Activated CD4-positive, alpha-beta T cell treated with anti-CD3 and anti-CD28 coated beads for 48 hours (primary cell): ENCODE measurements around the gene SLC22A3.
"Not testable (repeated sequence)": the region's sequence is repeated elsewhere in the genome, so short reads cannot be mapped to it uniquely, and the experiment has no call there.

Experiments
- DNase-seq: peaks from one replicate; pipeline ENCODE4 v3.0.0-alpha.2; 2020

Gene SLC22A3

GRCh38 chr6:160375561-160375949 lies 27.4 kb downstream of the SLC22A3 start:
- no peak for DNase-seq

DNA sequence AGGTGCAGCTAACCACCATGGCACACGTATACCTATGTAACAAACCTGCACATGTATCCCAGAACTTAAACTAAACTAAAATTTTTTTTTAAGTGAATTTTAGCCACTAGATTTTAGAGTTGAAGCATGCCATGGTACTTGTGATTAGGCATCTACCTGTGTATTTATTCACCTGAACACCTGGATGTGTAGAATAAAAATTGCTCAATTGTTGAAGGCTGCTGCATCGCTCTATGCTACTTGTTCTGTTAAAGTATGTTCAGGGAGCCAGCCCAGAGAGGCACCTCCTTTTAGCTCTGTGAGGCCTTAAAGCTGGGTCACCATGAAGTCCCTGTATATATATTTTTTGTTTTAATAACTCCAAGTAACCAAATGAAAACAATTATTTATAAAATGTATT lies 28.3 kb downstream of the SLC22A3 start:
- DNase-seq = no peak

DNA sequence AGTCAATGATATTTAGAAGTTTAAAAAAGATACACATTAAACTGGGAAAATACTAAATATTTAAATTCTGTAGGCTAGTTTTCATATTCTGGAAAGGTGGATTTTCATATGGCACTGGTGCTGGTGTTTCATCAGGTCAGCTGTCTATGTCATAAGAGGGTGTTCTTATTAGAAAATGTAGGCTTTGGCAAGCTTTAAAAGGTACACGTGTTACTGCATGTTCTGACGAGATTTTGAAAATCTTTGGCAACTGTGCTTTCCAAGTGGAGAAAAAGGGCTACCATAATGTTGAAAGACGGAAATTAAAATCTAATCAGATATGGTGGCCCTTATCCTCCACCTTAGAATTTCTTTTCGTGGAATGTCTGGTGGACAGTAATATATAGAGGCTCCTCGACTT lies 30.0 kb downstream of the SLC22A3 start:
- no peak for DNase-seq

- DNase-seq = no peak
Observed at GRCh38 chr6:160378882-160379281, 30.7 kb downstream of the SLC22A3 start.

GRCh38 chr6:160379466-160379865 lies 31.3 kb downstream of the SLC22A3 start:
- DNase-seq = no peak

GRCh38 chr6:160382946-160383345 lies 34.8 kb downstream of the SLC22A3 start:
- DNase-seq = no peak

- no peak for DNase-seq
Observed at GRCh38 chr6:160386869-160387530, 38.8 kb downstream of the SLC22A3 start.

DNA sequence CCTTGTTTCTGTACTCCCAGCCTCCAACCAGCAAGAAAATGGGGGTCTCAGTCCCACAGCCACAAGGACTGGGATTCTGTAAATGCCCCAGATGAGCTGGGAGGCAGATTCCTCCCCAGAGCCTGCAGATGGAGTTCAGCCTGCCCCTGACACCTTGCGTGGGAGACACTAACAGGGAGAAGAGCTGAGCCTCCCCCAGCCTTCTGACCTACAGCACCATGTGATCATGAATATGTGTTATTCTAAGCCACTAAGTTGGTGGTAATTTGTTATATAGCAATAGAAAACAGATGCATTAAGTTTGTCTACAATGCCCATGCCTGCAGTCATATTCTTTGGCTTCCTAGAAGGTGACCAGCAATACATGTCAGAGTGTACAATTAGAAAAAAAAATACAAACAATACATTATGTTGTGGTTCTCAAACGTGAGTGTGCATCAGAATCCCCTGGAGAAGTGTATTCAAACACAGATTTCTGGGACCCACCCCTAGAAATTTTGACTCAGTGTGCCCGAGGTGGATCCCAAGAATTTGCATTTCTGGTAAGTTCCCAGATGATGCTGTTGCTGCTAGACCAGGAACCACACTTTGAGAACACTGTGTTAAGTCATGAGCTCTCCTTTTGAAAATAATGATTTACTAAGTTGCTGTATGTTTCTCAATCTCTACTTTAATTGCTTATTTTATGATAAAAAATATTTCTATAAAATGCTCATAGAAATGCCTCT lies 39.9 kb downstream of the SLC22A3 start:
- no peak for DNase-seq

DNA sequence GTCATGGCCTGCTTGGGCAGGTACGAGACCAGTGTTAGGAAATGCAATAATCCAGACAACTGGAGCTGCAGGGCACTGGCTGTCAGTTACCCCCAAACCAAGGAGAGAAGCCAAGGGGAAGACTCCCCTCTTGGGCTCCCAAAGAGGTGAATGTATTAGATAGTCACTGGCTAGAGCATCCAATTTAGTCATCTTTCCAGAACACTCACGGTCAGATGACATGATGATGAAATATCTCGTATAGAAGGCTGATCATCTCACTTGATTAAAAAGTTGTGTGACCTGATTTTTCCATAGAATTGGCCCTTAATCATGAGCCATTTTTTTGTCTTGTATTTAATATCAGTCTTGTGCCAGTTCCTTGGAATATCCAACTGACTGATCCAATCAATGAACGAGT lies 40.7 kb downstream of the SLC22A3 start:
- no peak for DNase-seq

DNA sequence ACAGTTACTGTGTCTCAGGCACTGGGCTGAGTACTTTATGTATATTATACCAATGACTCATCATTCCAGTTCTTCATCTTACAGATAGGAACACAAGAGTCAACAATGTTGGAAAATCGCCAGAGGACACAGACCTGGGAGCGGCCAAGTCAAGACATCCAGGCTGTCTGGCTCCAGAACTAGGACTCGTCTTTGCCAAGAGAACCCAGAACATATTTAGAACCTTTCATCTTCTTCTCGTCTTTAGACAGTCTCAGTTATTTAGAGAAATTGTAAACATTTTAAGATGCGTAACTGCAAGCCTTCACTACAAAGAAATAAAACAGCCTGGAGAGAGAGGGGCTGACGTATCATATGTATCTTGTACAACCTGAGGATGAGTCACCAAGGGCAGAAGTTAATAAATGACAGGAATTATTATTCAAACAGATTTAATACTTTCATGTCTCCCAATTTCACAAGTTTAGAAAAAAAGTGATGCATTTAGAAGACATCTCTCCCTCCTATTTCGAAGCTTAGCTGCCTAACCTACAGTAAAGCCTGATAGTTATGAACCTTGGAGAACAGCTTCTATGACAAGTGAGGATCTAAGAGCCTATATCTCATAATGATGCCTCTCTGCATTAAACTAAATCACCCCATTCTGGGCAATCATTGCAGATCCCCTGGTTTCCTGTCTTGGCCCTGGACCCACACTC lies 43.4 kb downstream of the SLC22A3 start:
- DNase-seq = no peak

DNA sequence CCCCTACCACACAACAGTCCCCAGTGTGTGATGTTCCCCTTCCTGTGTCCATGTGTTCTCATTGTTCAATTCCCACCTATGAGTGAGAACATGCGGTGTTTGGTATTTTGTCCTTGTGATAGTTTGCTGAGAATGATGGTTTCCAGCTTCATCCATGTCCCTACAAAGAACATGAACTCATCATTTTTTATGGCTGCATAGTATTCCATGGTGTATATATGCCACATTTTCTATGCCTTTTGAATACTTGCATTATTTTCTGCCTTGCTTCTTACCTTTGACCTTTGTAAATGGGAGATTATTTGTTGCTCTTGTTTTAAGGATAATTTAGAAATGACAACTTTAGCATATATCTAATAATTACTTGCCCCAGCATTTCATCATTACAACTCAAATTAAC lies 45.3 kb downstream of the SLC22A3 start:
- DNase-seq = not testable (repeated sequence)

DNA sequence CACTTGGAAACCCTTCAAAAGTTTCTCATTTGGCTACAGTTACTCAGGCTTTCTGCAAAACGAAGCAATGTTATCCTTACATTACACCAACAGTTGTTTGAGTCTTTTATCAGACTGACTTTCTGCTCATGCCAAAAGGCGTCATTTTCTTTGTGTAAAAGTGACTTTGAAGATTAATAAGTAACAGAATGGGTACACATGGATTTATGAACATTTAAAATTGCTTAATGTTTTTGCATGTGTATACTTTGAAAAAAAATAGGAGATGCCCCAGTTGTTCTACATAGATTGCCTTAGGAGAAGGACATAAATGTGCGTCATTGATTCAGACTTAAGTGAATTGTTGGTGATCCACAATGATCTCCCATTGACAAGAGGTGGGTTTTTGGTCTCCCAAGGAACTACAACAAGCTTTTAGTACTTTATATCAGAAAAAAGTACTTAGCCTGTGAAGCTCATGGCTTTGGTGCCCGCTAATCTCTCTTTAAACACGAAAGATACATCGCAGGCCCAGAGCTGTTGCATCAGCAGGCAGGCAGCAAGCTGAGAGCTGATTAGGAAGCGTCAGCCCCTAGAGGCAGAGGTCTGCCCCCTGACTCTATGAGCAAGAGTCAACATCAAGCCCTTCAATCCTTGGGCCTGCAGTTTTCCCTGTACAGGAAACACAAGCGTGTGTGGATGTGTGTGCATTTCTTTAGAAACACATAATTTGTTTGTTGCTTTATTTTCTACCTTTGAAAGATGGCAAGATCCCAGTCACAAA lies 45.9 kb downstream of the SLC22A3 start:
- no peak for DNase-seq

- no peak for DNase-seq
Observed at GRCh38 chr6:160394654-160395035, 46.5 kb downstream of the SLC22A3 start.

GRCh38 chr6:160395187-160395586 lies 47.0 kb downstream of the SLC22A3 start:
- no peak for DNase-seq

DNA sequence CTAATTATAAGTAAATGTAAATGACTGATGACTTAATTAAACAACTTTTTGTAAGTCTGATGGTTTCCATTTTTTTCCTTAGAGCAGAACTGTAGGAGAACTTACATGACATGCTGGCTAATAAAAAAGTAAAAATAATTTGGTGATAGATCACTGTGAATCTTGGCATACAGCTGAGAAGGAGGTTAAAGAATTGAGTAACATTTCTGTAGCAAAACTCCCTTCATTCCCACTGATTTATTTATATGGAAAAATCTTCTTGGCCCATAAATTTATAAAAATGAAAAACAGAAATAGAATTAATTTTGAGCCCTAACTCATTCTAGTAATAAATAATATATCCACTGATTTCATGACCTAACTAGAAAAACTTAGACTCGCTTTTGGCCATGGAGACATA lies 48.1 kb downstream of the SLC22A3 start:
- no peak for DNase-seq

GRCh38 chr6:160398674-160399271 lies 50.6 kb downstream of the SLC22A3 start:
- no peak for DNase-seq

GRCh38 chr6:160400446-160400845 lies 52.3 kb downstream of the SLC22A3 start:
- no peak for DNase-seq

GRCh38 chr6:160408528-160408927 lies 60.4 kb downstream of the SLC22A3 start:
- no peak for DNase-seq

GRCh38 chr6:160412993-160413392 lies 64.8 kb downstream of the SLC22A3 start:
- no peak for DNase-seq

GRCh38 chr6:160417146-160417545 lies 69.0 kb downstream of the SLC22A3 start:
- DNase-seq = no peak

- DNase-seq = no peak
Observed at GRCh38 chr6:160417550-160417949, 69.4 kb downstream of the SLC22A3 start.

GRCh38 chr6:160418370-160418769 lies 70.2 kb downstream of the SLC22A3 start:
- DNase-seq = no peak

GRCh38 chr6:160419488-160419887 lies 71.3 kb downstream of the SLC22A3 start:
- DNase-seq = no peak
